ENCODE results near the gene PLPP4.
A peak's percentile ranks its signal among the peaks of the same experiment; 100 is the strongest.

The PLPP4 gene

GRCh38 chr10:120478386-120478785, 21.4 kb downstream of the PLPP4 start:
- in situ Hi-C loops (cut with MboI; ENCODE audit: low pct_unique_long_range_greater_than_20kb, low sequenced_read_pairs, unreplicated experiment): no loop called here
- DNase-seq (ENCODE audit: low spot score): no peak
- TF ChIP-seq CTCF (IDR thresholded peaks at IDR 0.05; ENCODE audit: extremely low read depth, insufficient read depth, missing control alignments): no peak

GRCh38 chr10:120479506-120479905, 22.5 kb downstream of the PLPP4 start:
- no peak for DNase-seq (ENCODE audit: low spot score)
- no peak for TF ChIP-seq CTCF (IDR thresholded peaks at IDR 0.05; ENCODE audit: extremely low read depth, insufficient read depth, missing control alignments)
- in situ Hi-C loops (cut with MboI; ENCODE audit: low pct_unique_long_range_greater_than_20kb, low sequenced_read_pairs, unreplicated experiment): no loop called here

- in situ Hi-C loops (cut with MboI; ENCODE audit: low pct_unique_long_range_greater_than_20kb, low sequenced_read_pairs, unreplicated experiment): no loop called here
- no peak for DNase-seq (ENCODE audit: low spot score)
- TF ChIP-seq CTCF (IDR thresholded peaks at IDR 0.05; ENCODE audit: extremely low read depth, insufficient read depth, missing control alignments): peak; percentile 7
Measured at GRCh38 chr10:120480065-120480600, 23.1 kb downstream of the PLPP4 start.

GRCh38 chr10:120480848-120481247, 23.8 kb downstream of the PLPP4 start:
- DNase-seq (ENCODE audit: low spot score): no peak
- in situ Hi-C loops (cut with MboI; ENCODE audit: low pct_unique_long_range_greater_than_20kb, low sequenced_read_pairs, unreplicated experiment): no loop called here
- no peak for TF ChIP-seq CTCF (IDR thresholded peaks at IDR 0.05; ENCODE audit: extremely low read depth, insufficient read depth, missing control alignments)

GRCh38 chr10:120483006-120483405, 26.0 kb downstream of the PLPP4 start:
- in situ Hi-C loops (cut with MboI; ENCODE audit: low pct_unique_long_range_greater_than_20kb, low sequenced_read_pairs, unreplicated experiment): no loop called here
- DNase-seq (ENCODE audit: low spot score): no peak
- no peak for TF ChIP-seq CTCF (IDR thresholded peaks at IDR 0.05; ENCODE audit: extremely low read depth, insufficient read depth, missing control alignments)

GRCh38 chr10:120483651-120484301, 26.7 kb downstream of the PLPP4 start:
- no peak for TF ChIP-seq CTCF (IDR thresholded peaks at IDR 0.05; ENCODE audit: extremely low read depth, insufficient read depth, missing control alignments)
- no peak for DNase-seq (ENCODE audit: low spot score)
- in situ Hi-C loops (cut with MboI; ENCODE audit: low pct_unique_long_range_greater_than_20kb, low sequenced_read_pairs, unreplicated experiment): no loop called here

All from GM13977 (cell line).